IMR-90 (cell line): ENCODE results near the gene CREBL2.

Experiments used
- POLR2A ChIP-seq: IDR thresholded peaks from 2 replicates; pipeline ENCODE4 v1.6.1; 2012; ENCODE audit warnings: mild to moderate bottlenecking, low read depth, low read length
- RFX5 ChIP-seq: IDR thresholded peaks from 2 replicates; pipeline ENCODE4 v1.8.0; 2012; ENCODE audit warnings: low read depth, mild to moderate bottlenecking, low read length, moderate library complexity
- TF ChIP-seq, protein P1 (sequence below): conservative IDR thresholded peaks from 2 replicates; pipeline ENCODE4 v1.5.1; 2012; ENCODE audit warnings: mild to moderate bottlenecking, low read depth, low read length, improper control_type of control experiment
- TF ChIP-seq, protein P2 (sequence below): fragments of 150-350 bp; IDR thresholded peaks from 2 replicates; pipeline ENCODE4 v1.6.1; 2017; ENCODE audit warnings: mild to moderate bottlenecking, antibody characterized with exemption, low read length, low read depth

DNA sequence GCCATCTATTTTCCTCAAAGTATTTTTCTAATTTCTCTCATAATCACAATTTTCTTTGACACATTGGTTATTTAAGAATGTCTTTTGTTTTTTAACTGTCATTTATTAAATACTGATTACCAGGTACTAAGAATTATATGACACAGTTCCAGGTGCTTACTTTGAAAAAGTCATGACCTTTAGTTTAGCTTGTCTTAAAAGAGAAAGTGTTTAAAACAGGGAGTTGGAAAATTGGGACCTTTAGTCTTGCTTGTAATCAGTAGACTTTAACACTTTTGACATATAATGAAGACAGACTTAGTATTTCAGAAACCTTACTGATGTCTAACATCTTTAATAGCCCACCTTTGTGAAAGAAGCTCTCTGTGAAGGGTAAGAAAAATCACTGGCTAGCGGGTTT is 19.2 kb downstream of the CREBL2 start:
- TF ChIP-seq RFX5, result no peak
- TF ChIP-seq, protein P1, sequence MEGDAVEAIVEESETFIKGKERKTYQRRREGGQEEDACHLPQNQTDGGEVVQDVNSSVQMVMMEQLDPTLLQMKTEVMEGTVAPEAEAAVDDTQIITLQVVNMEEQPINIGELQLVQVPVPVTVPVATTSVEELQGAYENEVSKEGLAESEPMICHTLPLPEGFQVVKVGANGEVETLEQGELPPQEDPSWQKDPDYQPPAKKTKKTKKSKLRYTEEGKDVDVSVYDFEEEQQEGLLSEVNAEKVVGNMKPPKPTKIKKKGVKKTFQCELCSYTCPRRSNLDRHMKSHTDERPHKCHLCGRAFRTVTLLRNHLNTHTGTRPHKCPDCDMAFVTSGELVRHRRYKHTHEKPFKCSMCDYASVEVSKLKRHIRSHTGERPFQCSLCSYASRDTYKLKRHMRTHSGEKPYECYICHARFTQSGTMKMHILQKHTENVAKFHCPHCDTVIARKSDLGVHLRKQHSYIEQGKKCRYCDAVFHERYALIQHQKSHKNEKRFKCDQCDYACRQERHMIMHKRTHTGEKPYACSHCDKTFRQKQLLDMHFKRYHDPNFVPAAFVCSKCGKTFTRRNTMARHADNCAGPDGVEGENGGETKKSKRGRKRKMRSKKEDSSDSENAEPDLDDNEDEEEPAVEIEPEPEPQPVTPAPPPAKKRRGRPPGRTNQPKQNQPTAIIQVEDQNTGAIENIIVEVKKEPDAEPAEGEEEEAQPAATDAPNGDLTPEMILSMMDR, result no peak
- TF ChIP-seq POLR2A, result no peak
- TF ChIP-seq, protein P2, sequence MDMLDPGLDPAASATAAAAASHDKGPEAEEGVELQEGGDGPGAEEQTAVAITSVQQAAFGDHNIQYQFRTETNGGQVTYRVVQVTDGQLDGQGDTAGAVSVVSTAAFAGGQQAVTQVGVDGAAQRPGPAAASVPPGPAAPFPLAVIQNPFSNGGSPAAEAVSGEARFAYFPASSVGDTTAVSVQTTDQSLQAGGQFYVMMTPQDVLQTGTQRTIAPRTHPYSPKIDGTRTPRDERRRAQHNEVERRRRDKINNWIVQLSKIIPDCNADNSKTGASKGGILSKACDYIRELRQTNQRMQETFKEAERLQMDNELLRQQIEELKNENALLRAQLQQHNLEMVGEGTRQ, result no peak
